GM21526 (cell line): ENCODE data around the gene OSGEP.

Source experiments
- ATAC-seq: cut with Tn5 transposase; IDR thresholded peaks from one replicate; pipeline ENCODE4 v1.9.1; 2021; ENCODE audit warnings: moderate library complexity; ENCODE audit not compliant: unreplicated experiment, low FRiP score

OSGEP gene

GRCh38 chr14:20434701-20435581 is 19.7 kb downstream of the OSGEP start:
- ATAC-seq: no peak

GRCh38 chr14:20429801-20430669 is 24.6 kb downstream of the OSGEP start:
- ATAC-seq: no peak

GRCh38 chr14:20428802-20429201 is 25.8 kb downstream of the OSGEP start:
- no peak for ATAC-seq

GRCh38 chr14:20428010-20428365 is 26.6 kb downstream of the OSGEP start:
- no peak for ATAC-seq

- no peak for ATAC-seq
These were observed 27.2 kb downstream of the OSGEP start for GRCh38 chr14:20427231-20428009.

- no peak for ATAC-seq
These were observed 29.8 kb downstream of the OSGEP start for GRCh38 chr14:20424851-20425250.

GRCh38 chr14:20422886-20423285 is 31.7 kb downstream of the OSGEP start:
- ATAC-seq: no peak

DNA sequence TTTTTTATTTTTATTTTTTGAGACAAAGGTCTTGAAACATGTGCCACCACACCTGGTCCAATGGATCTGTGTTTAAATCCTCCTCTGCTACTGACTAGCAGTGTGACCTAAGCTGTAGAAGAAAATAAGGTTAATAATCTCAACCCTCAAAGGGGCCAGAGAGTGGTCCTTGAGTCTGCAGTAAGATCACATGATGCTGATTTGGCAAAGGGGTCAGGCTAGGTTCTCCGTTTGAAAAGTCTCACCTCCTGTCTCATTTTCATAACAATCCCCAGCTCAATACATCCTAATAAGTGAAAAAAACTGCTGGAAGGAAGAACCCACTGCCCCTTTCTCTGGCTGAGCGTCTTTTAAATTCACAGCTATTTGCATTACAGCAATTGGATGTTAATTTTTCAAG is 33.3 kb downstream of the OSGEP start:
- no peak for ATAC-seq

DNA sequence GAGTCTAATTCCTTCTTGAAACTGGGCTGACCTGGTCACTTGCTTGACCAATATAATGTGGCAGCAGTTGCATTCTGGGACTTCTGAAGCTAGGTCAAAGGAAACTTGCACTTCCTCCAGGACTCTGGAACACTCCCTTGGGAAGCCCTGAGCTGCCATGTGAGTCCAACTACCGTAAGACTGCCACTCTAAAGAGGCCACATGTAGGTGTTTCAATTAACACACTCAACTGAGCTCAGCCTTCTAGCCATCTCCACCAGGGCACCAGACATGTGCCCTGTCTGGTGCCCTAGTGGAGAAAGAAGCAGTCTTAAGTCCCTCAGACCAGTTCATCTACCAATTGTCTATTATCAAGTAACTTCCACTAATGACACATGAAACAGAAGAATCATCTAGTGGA is 35.2 kb downstream of the OSGEP start:
- ATAC-seq: no peak

- ATAC-seq: no peak
These were observed 36.1 kb downstream of the OSGEP start for GRCh38 chr14:20418501-20418909.

DNA sequence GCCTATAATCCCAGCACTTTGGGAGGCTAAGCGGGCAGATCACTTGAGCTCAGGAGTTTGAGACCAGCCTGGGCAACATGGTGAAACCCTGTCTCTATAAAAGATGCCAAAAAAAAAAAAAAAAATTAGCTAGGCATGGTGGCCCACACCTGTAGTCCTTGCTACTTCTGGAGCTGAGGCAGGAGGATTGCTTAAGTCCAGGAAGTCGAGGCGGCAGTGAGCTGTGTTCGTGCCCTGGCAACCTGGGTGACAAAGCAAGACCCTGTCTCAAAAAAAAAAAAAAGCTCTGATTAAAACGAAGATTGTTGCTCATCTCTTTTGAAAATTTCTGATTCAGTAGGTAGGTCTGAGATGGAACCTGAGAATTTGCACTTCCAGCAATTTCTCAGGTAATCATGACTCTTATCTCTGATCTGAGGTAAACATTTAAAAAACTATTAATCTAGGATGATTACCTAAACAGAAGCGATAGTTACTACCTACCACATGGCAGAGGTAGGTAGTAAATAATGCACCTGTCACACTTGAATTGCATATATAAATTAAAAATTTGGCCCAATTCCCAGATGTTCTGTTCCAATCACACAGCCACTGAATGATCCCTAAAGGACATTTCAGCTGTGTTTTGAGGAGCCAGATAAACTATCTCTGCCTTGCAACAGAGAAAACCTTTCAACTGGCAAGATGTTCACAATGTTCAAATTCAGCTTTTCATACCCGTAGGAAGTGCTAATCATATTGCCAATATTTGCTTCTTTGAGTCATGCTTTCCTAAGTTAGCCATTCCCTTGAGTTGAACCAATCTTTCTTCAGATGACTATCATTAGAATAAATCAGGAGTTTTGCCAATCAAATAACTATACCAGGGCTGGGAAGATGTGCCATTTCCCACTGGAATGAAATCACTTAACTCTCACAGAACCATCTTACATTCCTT is 37.1 kb downstream of the OSGEP start:
- no peak for ATAC-seq

DNA sequence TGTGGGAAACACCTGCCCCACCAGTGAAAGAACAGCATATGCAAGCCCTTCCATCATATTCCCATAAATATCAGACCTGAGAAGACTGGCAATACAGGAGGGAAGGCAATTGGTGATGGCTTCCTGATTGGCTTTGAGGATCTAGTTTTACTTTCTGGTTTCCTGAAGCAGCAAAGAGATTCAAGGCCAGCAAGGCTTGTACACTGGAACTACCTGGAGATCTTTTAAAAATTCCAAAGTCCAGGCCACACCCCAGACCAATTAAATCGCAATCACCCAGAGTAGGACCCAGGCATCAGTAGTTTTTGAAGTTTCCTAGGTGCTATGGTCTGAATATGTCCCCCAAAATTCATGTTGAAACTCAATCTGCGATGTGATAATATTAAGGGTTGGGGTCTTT is 38.4 kb downstream of the OSGEP start:
- ATAC-seq: no peak

DNA sequence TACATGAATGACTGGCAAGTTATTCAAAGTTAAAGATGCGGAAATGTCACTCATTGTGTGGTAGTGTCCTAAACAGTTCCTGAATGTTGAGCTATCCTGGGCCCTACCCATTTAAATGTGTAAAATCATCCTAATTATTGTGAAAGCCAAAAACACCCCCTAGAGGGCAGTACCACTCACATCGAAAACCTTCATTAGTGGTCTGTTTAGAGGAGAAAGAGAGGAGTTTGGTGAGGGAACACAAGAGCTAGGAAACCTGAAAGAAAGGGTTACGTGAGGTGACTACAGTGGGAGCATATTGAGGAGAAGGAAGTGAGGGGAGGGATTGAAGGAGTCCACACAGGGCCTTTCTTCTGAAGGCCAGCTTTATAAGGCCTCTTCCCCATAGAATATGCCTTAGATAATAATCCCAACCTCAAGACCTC is 38.8 kb downstream of the OSGEP start:
- no peak for ATAC-seq

- ATAC-seq: peak; percentile 49
These were observed 40.9 kb downstream of the OSGEP start for GRCh38 chr14:20413744-20414082.

GRCh38 chr14:20412876-20413743 is 41.5 kb downstream of the OSGEP start, which contains the start of gene TEP1:
TEP1 (minus strand) TSS chr14:20413501; CDS start chr14:20408439, 5,062 bp downstream.
- peak; percentile 71 for ATAC-seq

- ATAC-seq: peak; percentile 46
These were observed 42.2 kb downstream of the OSGEP start for GRCh38 chr14:20412411-20412810.

DNA sequence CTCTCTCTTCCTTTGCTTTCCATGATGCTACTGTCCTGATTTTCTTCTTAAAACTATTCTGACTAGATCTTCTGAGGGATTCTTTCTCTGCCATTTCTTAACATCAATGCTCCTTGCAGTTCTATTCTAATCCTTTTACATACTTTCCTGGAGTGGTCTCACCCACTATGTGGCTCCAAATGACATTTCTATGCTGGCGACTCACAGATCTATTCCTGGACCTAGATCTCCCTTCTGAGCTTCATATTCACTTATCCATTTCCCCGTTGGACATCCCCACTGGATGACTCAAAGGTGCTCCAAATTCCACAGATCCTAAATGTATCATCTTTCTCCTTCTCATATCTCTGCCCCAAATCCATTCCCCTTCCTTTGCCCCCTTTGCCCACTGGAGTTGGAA is 45.4 kb downstream of the OSGEP start:
- ATAC-seq: no peak

DNA sequence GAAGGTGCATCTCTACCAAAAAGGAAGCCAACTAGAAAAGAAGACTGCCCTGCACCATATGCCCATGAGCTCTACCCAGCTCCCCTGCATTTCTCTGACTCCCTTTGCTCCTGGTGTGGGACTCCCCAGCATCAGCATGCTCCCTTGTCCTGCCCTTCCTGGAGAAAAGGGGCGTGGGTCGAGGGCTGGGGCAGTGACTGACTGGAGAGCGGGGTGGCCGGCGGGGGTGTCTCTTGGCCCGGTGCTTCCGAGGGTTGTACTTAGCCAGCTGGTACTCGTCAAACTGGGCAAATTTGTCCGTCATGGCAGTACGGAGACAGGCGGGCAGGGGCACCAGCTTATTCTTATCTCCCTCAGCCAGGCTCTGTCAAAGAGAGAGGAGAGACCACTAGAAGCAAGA is 51.1 kb downstream of the OSGEP start:
- ATAC-seq: no peak
